Brain microvascular endothelial cell (primary cell): ENCODE results near the gene SLC26A11.

Source experiments
- DNase-seq: peaks from one replicate; pipeline ENCODE4 v3.0.0-alpha.2; 2020
- H3K27ac ChIP-seq: fragments of 250-450 bp; sonication (Bioruptor Pico); 2 replicates; pipeline ENCODE4 v1.5.1; 2020; ENCODE audit warnings: mild to moderate bottlenecking, moderate library complexity
- H3K27me3 ChIP-seq: fragments of 250-450 bp; sonication (Bioruptor Pico); replicated peaks from 2 replicates; pipeline ENCODE4 v1.5.1; 2020; ENCODE audit warnings: mild to moderate bottlenecking
- H3K36me3 ChIP-seq: fragments of 250-450 bp; sonication (Bioruptor Pico); replicated peaks from 2 replicates; pipeline ENCODE4 v1.5.1; 2020; ENCODE audit warnings: mild to moderate bottlenecking
- H3K4me3 ChIP-seq: 2 replicates; pipeline ENCODE4 v1.5.1; 2011; ENCODE audit warnings: low read depth, mild to moderate bottlenecking, control low read depth, low read length, moderate library complexity
- in situ Hi-C: cut with HindIII; loops from 2 replicates; pipeline ENCODE4 v1.10.0; 2017; ENCODE audit warnings: low sequenced_read_pairs, low pct_ligation_motif_present
- TF ChIP-seq, protein P1 (sequence below): IDR thresholded peaks from 2 replicates; pipeline ENCODE4 v1.5.1; 2011; ENCODE audit warnings: low read depth, mild to moderate bottlenecking, moderate library complexity, low read length, control low read depth, inconsistent platforms; ENCODE audit errors: missing control alignments

Gene SLC26A11

DNA sequence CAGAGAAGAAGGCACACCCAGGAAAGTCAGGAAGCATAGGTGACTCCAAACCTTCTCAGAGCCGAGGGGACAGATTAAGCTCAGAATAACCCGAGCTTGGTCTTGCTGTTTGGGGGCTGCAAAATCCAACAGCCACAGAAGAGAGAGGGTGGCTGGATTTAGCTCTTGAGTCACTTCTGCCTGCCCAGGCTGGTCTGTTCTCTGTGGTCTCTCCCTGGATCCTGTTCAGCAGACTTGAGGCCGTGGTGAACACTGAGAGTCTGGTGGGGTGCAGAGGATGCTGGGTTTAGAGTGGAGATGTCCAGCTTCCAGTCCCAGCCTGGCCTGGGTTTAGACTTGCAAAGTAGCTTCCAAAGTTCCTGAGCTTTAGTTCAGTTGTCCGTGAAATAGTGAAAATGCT, 8.8 kb downstream of the SLC26A11 start:
- H3K27me3 ChIP-seq, result no peaks in the 10 kb centered on the region
- no peak overlapping the region for H3K4me3 ChIP-seq
- H3K36me3 ChIP-seq, result no peaks in the 10 kb centered on the region
- TF ChIP-seq, protein P1, sequence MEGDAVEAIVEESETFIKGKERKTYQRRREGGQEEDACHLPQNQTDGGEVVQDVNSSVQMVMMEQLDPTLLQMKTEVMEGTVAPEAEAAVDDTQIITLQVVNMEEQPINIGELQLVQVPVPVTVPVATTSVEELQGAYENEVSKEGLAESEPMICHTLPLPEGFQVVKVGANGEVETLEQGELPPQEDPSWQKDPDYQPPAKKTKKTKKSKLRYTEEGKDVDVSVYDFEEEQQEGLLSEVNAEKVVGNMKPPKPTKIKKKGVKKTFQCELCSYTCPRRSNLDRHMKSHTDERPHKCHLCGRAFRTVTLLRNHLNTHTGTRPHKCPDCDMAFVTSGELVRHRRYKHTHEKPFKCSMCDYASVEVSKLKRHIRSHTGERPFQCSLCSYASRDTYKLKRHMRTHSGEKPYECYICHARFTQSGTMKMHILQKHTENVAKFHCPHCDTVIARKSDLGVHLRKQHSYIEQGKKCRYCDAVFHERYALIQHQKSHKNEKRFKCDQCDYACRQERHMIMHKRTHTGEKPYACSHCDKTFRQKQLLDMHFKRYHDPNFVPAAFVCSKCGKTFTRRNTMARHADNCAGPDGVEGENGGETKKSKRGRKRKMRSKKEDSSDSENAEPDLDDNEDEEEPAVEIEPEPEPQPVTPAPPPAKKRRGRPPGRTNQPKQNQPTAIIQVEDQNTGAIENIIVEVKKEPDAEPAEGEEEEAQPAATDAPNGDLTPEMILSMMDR, result no peak
- no peak overlapping the region for H3K27ac ChIP-seq
- no peak for DNase-seq
- in situ Hi-C loops, result no loop called here

DNA sequence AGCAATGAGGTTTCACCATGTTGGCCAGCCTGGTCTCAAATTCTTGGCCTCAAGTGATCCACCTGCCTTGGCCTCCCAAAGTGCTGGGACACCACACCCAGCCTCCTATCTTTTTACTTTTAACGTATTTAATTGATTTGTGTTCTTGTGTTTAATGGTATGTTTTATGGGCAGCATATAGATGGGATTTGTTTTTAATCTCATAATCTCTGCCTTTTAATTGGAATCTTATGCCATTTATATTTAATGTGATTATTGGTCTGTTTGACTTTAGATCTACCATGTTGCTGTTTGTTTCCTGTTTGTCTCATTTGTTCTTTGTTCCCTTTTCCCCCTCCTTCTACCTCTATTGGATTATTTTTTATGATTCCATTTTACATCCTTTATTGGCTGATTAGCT, 12.2 kb downstream of the SLC26A11 start:
- no peaks in the 10 kb centered on the region for H3K27me3 ChIP-seq
- TF ChIP-seq, protein P1, result no peak
- no peak overlapping the region for H3K27ac ChIP-seq
- H3K36me3 ChIP-seq, result no peaks in the 10 kb centered on the region
- no peak overlapping the region for H3K4me3 ChIP-seq
- in situ Hi-C loops, result no loop called here
- DNase-seq, result no peak

DNA sequence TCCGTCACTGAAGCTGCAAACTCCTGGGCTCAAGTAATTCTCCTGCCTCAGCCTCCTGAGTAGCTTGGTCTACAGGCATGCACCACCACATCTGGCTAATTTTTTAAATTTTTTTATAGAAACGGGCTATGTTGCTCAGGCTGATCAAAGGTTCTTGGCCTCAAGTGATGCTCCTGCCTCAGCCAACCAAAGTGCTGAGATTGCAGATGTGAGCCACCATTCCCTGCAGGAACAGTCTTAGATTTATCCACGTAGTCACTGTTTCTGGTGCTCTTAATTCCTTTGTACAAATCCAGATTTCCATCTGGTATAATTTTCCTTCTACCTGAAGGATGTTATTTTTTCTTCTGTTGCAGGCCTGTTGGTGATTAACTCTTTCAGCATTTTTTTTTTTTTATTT, 13.0 kb downstream of the SLC26A11 start:
- H3K36me3 ChIP-seq, result no peaks in the 10 kb centered on the region
- DNase-seq, result no peak
- in situ Hi-C loops, result no loop called here

DNA sequence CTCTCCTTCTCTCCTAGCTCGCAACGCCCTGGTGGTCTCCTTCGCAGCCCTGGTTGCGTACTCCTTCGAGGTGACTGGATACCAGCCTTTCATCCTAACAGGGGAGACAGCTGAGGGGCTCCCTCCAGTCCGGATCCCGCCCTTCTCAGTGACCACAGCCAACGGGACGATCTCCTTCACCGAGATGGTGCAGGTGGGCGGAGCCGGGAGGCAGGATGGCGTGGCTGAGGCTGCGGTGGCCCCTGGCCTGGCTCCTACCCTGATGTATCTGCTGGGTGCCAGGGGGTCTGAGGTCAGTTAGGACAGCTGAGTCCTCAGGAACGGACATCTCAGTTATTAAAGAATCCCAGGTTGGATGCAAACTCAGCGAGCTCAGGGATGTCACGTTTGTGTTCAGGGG, 16.7 kb downstream of the SLC26A11 start:
- Histone ChIP-seq H3K36me3 (no peaks in the 10 kb centered on the region), H3K27ac (no peak overlapping the region), H3K4me3 (no peak overlapping the region), H3K27me3 (no peaks in the 10 kb centered on the region)
- TF ChIP-seq, protein P1, result no peak
- in situ Hi-C loops, result no loop called here
- no peak for DNase-seq

More for the DNA sequence above, 13.0 kb downstream of the SLC26A11 start:
- Histone ChIP-seq H3K27ac (no peak overlapping the region), H3K4me3 (no peak overlapping the region), H3K27me3 (no peaks in the 10 kb centered on the region)
- TF ChIP-seq, protein P1, result no peak

DNA sequence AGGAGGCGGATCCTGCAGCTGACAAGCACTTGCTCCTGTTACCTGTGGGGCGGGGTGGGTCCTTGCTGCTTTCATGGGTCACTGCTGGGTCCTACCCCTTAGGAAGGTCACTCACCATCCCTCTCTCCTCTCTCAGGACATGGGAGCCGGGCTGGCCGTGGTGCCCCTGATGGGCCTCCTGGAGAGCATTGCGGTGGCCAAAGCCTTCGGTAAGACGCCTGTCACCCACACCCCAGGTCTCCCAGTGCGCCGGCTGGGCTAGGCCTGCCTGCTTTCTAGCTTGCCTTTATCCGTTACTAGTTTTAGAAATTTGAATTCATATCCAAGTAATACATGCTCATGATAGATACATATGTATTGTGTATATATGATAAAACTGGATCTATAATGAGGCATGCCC, 17.2 kb downstream of the SLC26A11 start:
- H3K4me3 ChIP-seq, result no peak overlapping the region
- TF ChIP-seq, protein P1, result no peak
- H3K36me3 ChIP-seq, result peaks cover 2% of the 10 kb centered on the region
- no peak overlapping the region for H3K27ac ChIP-seq
- H3K27me3 ChIP-seq, result no peaks in the 10 kb centered on the region
- DNase-seq, result no peak
- in situ Hi-C loops, result no loop called here

DNA sequence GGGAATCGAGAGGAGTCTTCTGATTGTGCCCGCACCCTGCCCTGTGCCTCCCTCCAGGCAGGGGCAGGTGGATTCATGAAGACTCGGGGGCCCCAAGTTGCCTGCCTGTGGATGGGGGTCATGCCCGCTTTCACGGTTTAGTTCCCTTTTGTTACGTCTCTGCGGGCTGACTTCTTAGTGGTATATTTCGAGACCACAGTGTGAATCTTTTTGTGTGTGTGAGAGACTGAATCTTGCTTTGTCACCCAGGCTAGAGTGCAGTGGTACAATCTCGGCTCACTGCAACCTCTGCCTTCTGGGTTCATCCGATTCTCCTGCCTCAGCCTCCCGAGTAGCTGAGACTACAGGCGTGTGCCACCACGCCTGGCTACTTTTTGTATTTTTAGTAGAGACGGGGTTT, 22.3 kb downstream of the SLC26A11 start:
- DNase-seq, result no peak
- H3K4me3 ChIP-seq, result no peak overlapping the region
- H3K27me3 ChIP-seq, result no peaks in the 10 kb centered on the region
- peaks cover 2% of the 10 kb centered on the region for H3K36me3 ChIP-seq
- TF ChIP-seq, protein P1, result no peak
- in situ Hi-C loops, result no loop called here
- H3K27ac ChIP-seq, result no peak overlapping the region
